CD14-positive monocyte (primary cell): ENCODE results near the gene TBXAS1. TPM values are rescaled to one million over a fixed set of nuclear protein-coding genes. Genes with fewer than 3 reads are reported as not detected.
A peak's percentile ranks its signal among the peaks of the same experiment; 100 is the strongest.
"Not testable (repeated sequence)": the region's sequence is repeated elsewhere in the genome, so short reads cannot be mapped to it uniquely, and the experiment has no call there.

ENCODE experiments used
- DNase-seq, 3 donors: peaks; one replicate each; pipeline ENCODE4 v3.0.0-alpha.2; 2011 to 2022
- H2AFZ ChIP-seq: 2 replicates; pipeline ENCODE4 v1.6.0; 2012; ENCODE audit warnings: mild to moderate bottlenecking, low read depth, low read length, inconsistent platforms; ENCODE audit not compliant: insufficient read depth, poor library complexity, severe bottlenecking
- H3K27ac ChIP-seq, 2 donors: 1 replicate in 1 of 2; 2 replicates in 1 of 2; pipeline ENCODE4 v1.5.1; 2012 to 2013; ENCODE audit warnings: low read length in 2 of 2, control low read depth in 1 of 2, inconsistent platforms in 1 of 2, low read depth in 1 of 2, mild to moderate bottlenecking in 1 of 2
- H3K27me3 ChIP-seq, 2 donors: one replicate each; pipeline versions ENCODE4 v1.6.0 to v1.6.1; 2011 to 2013; ENCODE audit warnings: low read length in 2 of 2; ENCODE audit not compliant: control insufficient read depth in 2 of 2, insufficient read depth in 2 of 2
- H3K36me3 ChIP-seq, 2 donors: replicated peaks in 1 of 2; 1 replicate in 1 of 2; 2 replicates in 1 of 2; pipeline versions ENCODE4 v1.5.1 to v1.6.1; 2012 to 2013; ENCODE audit warnings: low read length in 2 of 2, control low read depth in 1 of 2, inconsistent platforms in 1 of 2, mild to moderate bottlenecking in 1 of 2; ENCODE audit not compliant: insufficient read depth in 2 of 2, control insufficient read depth in 1 of 2
- H3K4me1 ChIP-seq, 2 donors: 1 replicate in 1 of 2; 2 replicates in 1 of 2; pipeline versions ENCODE4 v1.5.1 to v1.6.1; 2012 to 2013; ENCODE audit warnings: low read length in 2 of 2, control low read depth in 1 of 2, inconsistent platforms in 1 of 2, mild to moderate bottlenecking in 1 of 2, moderate library complexity in 1 of 2; ENCODE audit not compliant: insufficient read depth in 2 of 2, control insufficient read depth in 1 of 2
- H3K4me2 ChIP-seq: replicated peaks from 2 replicates; pipeline ENCODE3; 2012; ENCODE audit warnings: low read length, moderate library complexity, mild to moderate bottlenecking; ENCODE audit not compliant: poor library complexity, severe bottlenecking; ENCODE audit errors: extremely low read depth
- H3K4me3 ChIP-seq, 3 experiments: fragments of 200-600 bp in 1 of 3; sonication (generic) in 1 of 3; replicated peaks in 1 of 3; 1 replicate in 2 of 3; 2 replicates in 1 of 3; pipeline ENCODE4 v1.5.1; 2011 to 2013; ENCODE audit warnings: low read length in 3 of 3, mild to moderate bottlenecking in 3 of 3, control low read depth in 2 of 3, low read depth in 2 of 3, inconsistent platforms in 1 of 3, moderate library complexity in 1 of 3
- H3K79me2 ChIP-seq: 2 replicates; pipeline ENCODE4 v1.6.0; 2012; ENCODE audit warnings: mild to moderate bottlenecking, control low read depth, inconsistent platforms, low read length, moderate library complexity; ENCODE audit not compliant: insufficient read depth
- H3K9ac ChIP-seq: 2 replicates; pipeline ENCODE4 v1.6.0; 2017; ENCODE audit warnings: low read length, mild to moderate bottlenecking; ENCODE audit not compliant: insufficient read depth, poor library complexity, severe bottlenecking
- H3K9me3 ChIP-seq, 2 donors: replicated peaks in 1 of 2; 1 replicate in 1 of 2; 2 replicates in 1 of 2; pipeline versions ENCODE4 v1.5.1 to v1.6.1; 2012 to 2013; ENCODE audit warnings: low read length in 2 of 2, control low read depth in 1 of 2; ENCODE audit not compliant: control insufficient read depth in 1 of 2, insufficient read depth in 1 of 2
- H4K20me1 ChIP-seq: 2 replicates; pipeline ENCODE4 v1.6.0; 2012; ENCODE audit warnings: mild to moderate bottlenecking, low read length, control low read depth, moderate library complexity; ENCODE audit not compliant: insufficient read depth
- H3K27ac Mint-ChIP-seq, 7 donors: one replicate each; pipeline ENCODE4 v1.8.0; 2020; ENCODE audit warnings: mild to moderate bottlenecking in 7 of 7, mixed read lengths in 7 of 7, moderate library complexity in 6 of 7, inconsistent platforms in 2 of 7
- H3K27me3 Mint-ChIP-seq, 3 donors: one replicate each; pipeline ENCODE4 v1.8.0; 2021 to 2022; ENCODE audit warnings: low read depth in 3 of 3, mild to moderate bottlenecking in 3 of 3, mixed read lengths in 3 of 3, moderate library complexity in 3 of 3, inconsistent platforms in 1 of 3
- H3K36me3 Mint-ChIP-seq, 2 donors: one replicate each; pipeline ENCODE4 v1.8.0; 2020; ENCODE audit warnings: mixed read lengths in 2 of 2, inconsistent platforms in 1 of 2, mild to moderate bottlenecking in 1 of 2
- H3K4me1 Mint-ChIP-seq: one replicate; pipeline ENCODE4 v1.8.0; 2020; ENCODE audit warnings: mild to moderate bottlenecking, mixed read lengths
- H3K4me3 Mint-ChIP-seq, 2 donors: one replicate each; pipeline ENCODE4 v1.8.0; 2020; ENCODE audit warnings: mild to moderate bottlenecking in 2 of 2, mixed read lengths in 2 of 2, moderate library complexity in 1 of 2
- H3K9me3 Mint-ChIP-seq, 7 donors: one replicate each; pipeline ENCODE4 v1.8.0; 2020 to 2022; ENCODE audit warnings: mixed read lengths in 7 of 7, mild to moderate bottlenecking in 6 of 7, moderate library complexity in 6 of 7, inconsistent platforms in 2 of 7
- CTCF ChIP-seq: fragments of 200-600 bp; IDR thresholded peaks from one replicate; pipeline ENCODE4 v1.8.0; 2022; ENCODE audit warnings: antibody characterized with exemption, mild to moderate bottlenecking
- WGBS: methylation state at CpG from one replicate; pipeline ENCODE4 v1.1.5; 2013; ENCODE audit warnings: missing lambda C conversion rate; ENCODE audit not compliant: insufficient coverage; 5-methylcytosine and 5-hydroxymethylcytosine counted together
- intact Hi-C, 2 donors: fragments of 100-400 bp; cut with micrococcal nuclease; formaldehyde crosslinking; loops; one replicate each; pipeline versions ENCODE4 v1.15.0 to v1.15.1; 2023
- polyA plus RNA-seq, 3 donors: library from polyadenylated mRNA; depleted of rRNA in 1 of 3; unstranded in 2 of 3; stranded (reverse) in 1 of 3; fragments of 300-500 nt in 2 of 3; fragments of >200 nt in 1 of 3; fragmentation: Illumina TruSeq in 2 of 3; gene quantifications; 1 replicate in 2 of 3; 2 replicates in 1 of 3; pipeline ENCODE4 v1.2.3, GENCODE V29; 2012 to 2021

The TBXAS1 gene
- polyA plus RNA-seq, 3 donors, result 289 to 335 (median 298) TPM

DNA sequence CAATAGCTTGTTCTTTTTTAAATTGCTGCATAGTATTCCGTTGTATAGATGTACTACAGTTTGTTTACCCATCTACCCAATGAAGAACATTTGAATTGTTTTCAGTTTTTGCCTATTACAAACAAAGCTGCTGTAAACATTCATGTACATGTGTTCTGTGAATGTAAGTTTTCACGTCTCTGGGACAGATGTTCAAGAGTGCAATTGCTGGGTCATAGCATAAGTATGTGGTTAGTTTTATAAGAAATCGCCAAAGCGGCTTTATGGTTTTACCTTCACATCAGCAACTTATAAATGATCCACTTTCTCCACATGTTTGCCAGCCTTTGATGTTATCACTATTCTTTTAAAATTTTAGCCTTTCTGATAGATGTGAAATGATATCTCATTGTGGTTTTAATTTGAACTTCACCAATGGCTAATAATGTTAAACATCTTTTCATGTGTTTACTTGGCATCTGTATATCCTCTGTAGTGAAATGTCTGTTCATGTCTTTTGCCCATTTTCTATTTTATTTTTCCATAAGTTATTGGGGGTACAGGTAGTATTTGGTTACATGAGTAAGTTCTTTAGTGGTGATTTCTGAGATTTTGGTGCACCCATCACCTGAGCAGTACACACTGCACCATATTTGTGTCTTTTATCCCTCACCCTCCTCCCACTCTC lies 73.5 kb downstream of the TBXAS1 start:
- WGBS, result no CpG with 5 or more reads among the region's 4 CpGs
- no peak overlapping the region for H2AFZ ChIP-seq
- peaks cover 56% of the 10 kb centered on the region for H4K20me1 ChIP-seq
- intact Hi-C loops, result loop anchor here in 1 of 2 donors (5.0 kb wide), 2 partner anchors 45 to 255 kb away; no protein-coding TSS in a partner anchor
- H3K27ac ChIP-seq, result peak overlapping the region; percentile 97 to 99
- H3K9ac ChIP-seq, result no peak overlapping the region
- Mint-ChIP-seq H3K36me3 (peaks cover 43 to 62% of the 10 kb centered on the region in 2 donors), H3K9me3 (peaks cover 4 to 11% (median 9%) of the 10 kb centered on the region in 7 donors), H3K27ac (peak overlapping the region; percentile 90 to 97 (median 95)), H3K4me3 (no peak overlapping the region), H3K27me3 (peaks cover 0 to 4% (median 0%) of the 10 kb centered on the region in 3 donors), H3K4me1 (peaks cover 64% of the 10 kb centered on the region)
- no peak for DNase-seq
- H3K36me3 ChIP-seq, result peaks cover 8 to 41% of the 10 kb centered on the region in 2 donors
- TF ChIP-seq CTCF, result no peak
- H3K27me3 ChIP-seq, result no peaks in the 10 kb centered on the region
- H3K79me2 ChIP-seq, result peaks cover 80% of the 10 kb centered on the region
- H3K9me3 ChIP-seq, result peaks cover 3 to 12% of the 10 kb centered on the region in 2 donors
- H3K4me1 ChIP-seq, result peaks cover 53 to 58% of the 10 kb centered on the region in 2 donors
- peak overlapping the region; percentile 54 for H3K4me2 ChIP-seq
- peak overlapping the region in 1 of 3 experiments; percentile 50 for H3K4me3 ChIP-seq

GRCh38 chr7:139903103-139903477 lies 74.0 kb downstream of the TBXAS1 start:
- Histone ChIP-seq H3K79me2 (peaks cover 75% of the 10 kb centered on the region), H4K20me1 (peaks cover 51% of the 10 kb centered on the region), H3K27ac (peak overlapping the region in 1 of 2 donors; percentile 97), H3K4me1 (peaks cover 48 to 52% of the 10 kb centered on the region in 2 donors), H3K9me3 (peaks cover 3 to 12% of the 10 kb centered on the region in 2 donors), H3K36me3 (peaks cover 8 to 41% of the 10 kb centered on the region in 2 donors)
- H3K9me3 Mint-ChIP-seq, result peaks cover 4 to 11% (median 9%) of the 10 kb centered on the region in 7 donors
- peak overlapping the region in 3 of 7 donors; percentile 64 to 96 (median 90) for H3K27ac Mint-ChIP-seq
- not testable (repeated sequence) for DNase-seq, H3K4me3 Mint-ChIP-seq, H3K27me3 ChIP-seq, H3K9ac ChIP-seq, H3K4me3 ChIP-seq, H3K4me2 ChIP-seq, H3K27me3 Mint-ChIP-seq, H2AFZ ChIP-seq
- peaks cover 62% of the 10 kb centered on the region for H3K4me1 Mint-ChIP-seq
- intact Hi-C loops, result loop anchor here in 1 of 2 donors (5.0 kb wide), 2 partner anchors 46 to 256 kb away; no protein-coding TSS in a partner anchor
- peaks cover 40 to 61% of the 10 kb centered on the region in 2 donors for H3K36me3 Mint-ChIP-seq
- 100% methylated on average over 1 of the region's 2 CpGs for WGBS
